Left lung (tissue), 10 donors: Measurements from ENCODE around the gene CFTR. TPM values are rescaled to one million over a fixed set of nuclear protein-coding genes. Genes with fewer than 3 reads are reported as not detected.

ENCODE experiments used
- ATAC-seq: fragments of 200-7000 bp; cut with Tn5 transposase; one replicate; pipeline ENCODE4 v1.9.1; 2020; ENCODE audit warnings: moderate library complexity
- DNase-seq, 4 donors: peaks; one replicate each; pipeline ENCODE4 v3.0.0-alpha.2; 2013 to 2020
- H3K27ac ChIP-seq, 2 donors: fragments of 200-600 bp; sonication (generic) in 1 of 2; one replicate each; pipeline versions ENCODE4 v1.5.0 to v1.8.0; 2020 to 2021
- H3K27me3 ChIP-seq, 2 donors: fragments of 200-600 bp; sonication (generic) in 1 of 2; one replicate each; pipeline versions ENCODE4 v1.5.0 to v1.8.0; 2020 to 2021
- H3K36me3 ChIP-seq, 2 donors: fragments of 200-600 bp; sonication (generic) in 1 of 2; one replicate each; pipeline versions ENCODE4 v1.5.0 to v1.8.0; 2020 to 2021
- H3K4me1 ChIP-seq, 2 donors: fragments of 200-600 bp; one replicate each; pipeline ENCODE4 v1.8.0; 2021
- H3K4me3 ChIP-seq, 2 donors: fragments of 200-600 bp; sonication (generic) in 1 of 2; one replicate each; pipeline versions ENCODE4 v1.5.0 to v1.8.0; 2020 to 2021; ENCODE audit warnings: mild to moderate bottlenecking in 1 of 2
- H3K9me3 ChIP-seq, 2 donors: fragments of 200-600 bp; sonication (generic) in 1 of 2; one replicate each; pipeline versions ENCODE4 v1.5.0 to v1.8.0; 2020 to 2021
- intact Hi-C, 2 donors: fragments of 100-400 bp; cut with DNase I; formaldehyde crosslinking; loops; one replicate each; pipeline versions ENCODE4 v1.11.2 to v1.14.2; 2022
- polyA plus RNA-seq, 6 donors: library from polyadenylated mRNA; unstranded; fragments of 120-200 nt; gene quantifications; one replicate each; pipeline ENCODE4 v1.2.1, GENCODE V29; 2013; ENCODE audit not compliant: insufficient read length in 6 of 6
- total RNA-seq, 2 donors: library from RNA; stranded (reverse); fragmentation: NEBNext Ultra II Directional; extraction: Animal tissue kit (Norgen Biotek cat#: 25700); gene quantifications; one replicate each; pipeline ENCODE4 v1.2.1, GENCODE V29; 2021
- TF ChIP-seq, protein P1 (sequence below), 2 donors: fragments of 200-600 bp; sonication (generic) in 1 of 2; IDR thresholded peaks; one replicate each; pipeline versions ENCODE4 v1.5.0 to v1.8.0; 2021; ENCODE audit warnings: antibody characterized with exemption in 2 of 2
- donor health status: DM: no; HTN: yes; CAD: no.
- donor health status: DM: no; HTN: no; CAD: no.

Gene CFTR
- total and polyA plus RNA-seq, 8 donors = 15.4 to 40.6 (median 31.2) TPM

- Histone ChIP-seq H3K4me3 (no peak overlapping the region), H3K27me3 (no peaks in the 10 kb centered on the region), H3K27ac (no peak overlapping the region), H3K36me3 (no peaks in the 10 kb centered on the region), H3K4me1 (no peaks in the 10 kb centered on the region), H3K9me3 (no peaks in the 10 kb centered on the region)
- no peak for DNase-seq
- no peak for ATAC-seq
- intact Hi-C loops = no loop called here
- TF ChIP-seq, protein P1, sequence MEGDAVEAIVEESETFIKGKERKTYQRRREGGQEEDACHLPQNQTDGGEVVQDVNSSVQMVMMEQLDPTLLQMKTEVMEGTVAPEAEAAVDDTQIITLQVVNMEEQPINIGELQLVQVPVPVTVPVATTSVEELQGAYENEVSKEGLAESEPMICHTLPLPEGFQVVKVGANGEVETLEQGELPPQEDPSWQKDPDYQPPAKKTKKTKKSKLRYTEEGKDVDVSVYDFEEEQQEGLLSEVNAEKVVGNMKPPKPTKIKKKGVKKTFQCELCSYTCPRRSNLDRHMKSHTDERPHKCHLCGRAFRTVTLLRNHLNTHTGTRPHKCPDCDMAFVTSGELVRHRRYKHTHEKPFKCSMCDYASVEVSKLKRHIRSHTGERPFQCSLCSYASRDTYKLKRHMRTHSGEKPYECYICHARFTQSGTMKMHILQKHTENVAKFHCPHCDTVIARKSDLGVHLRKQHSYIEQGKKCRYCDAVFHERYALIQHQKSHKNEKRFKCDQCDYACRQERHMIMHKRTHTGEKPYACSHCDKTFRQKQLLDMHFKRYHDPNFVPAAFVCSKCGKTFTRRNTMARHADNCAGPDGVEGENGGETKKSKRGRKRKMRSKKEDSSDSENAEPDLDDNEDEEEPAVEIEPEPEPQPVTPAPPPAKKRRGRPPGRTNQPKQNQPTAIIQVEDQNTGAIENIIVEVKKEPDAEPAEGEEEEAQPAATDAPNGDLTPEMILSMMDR (IDR thresholded peaks at IDR 0.05) = no peak
Measured at GRCh38 chr7:117630501-117630900, 150.7 kb downstream of the CFTR start.

DNA sequence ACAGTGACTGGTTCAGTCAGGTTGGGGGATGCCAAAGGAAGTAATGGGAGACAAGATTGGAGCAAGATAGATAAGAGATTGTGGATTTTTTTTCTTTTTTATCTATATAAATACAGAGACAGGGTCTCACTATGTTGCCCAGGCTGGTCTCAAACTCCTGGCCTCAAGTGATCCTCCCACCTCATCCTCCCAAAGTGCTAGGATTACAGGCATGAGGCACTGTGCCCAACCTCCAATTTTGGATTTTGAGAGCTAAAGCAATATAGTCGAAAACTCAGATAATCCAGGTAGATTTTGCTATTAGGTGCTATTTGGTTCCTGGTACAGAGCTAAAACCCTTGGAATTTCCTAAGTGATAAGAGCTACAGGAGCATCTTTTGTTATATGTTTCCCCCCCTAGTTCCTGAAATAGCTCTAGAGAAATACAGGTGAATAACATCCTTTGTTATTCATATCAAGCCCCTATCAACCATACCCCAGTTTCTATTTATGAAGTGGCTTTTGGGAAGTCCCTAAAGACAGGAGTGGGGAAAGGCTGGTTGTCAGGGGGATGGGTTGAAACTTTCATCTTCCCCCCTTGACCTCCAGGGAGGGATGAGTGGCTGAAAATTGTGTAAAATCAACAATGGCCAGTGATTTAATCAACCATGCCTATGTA, 151.2 kb downstream of the CFTR start:
- H3K4me1 ChIP-seq = no peaks in the 10 kb centered on the region
- H3K4me3 ChIP-seq = no peak overlapping the region
- DNase-seq (no peak), ATAC-seq (no peak)
- no peak overlapping the region for H3K27ac ChIP-seq
- no peaks in the 10 kb centered on the region for H3K9me3 ChIP-seq
- intact Hi-C loops = no loop called here
- no peaks in the 10 kb centered on the region for H3K27me3 ChIP-seq
- no peaks in the 10 kb centered on the region for H3K36me3 ChIP-seq
- TF ChIP-seq, protein P1 (IDR thresholded peaks at IDR 0.05) = no peak

GRCh38 chr7:117631652-117632051, 151.8 kb downstream of the CFTR start:
- no peaks in the 10 kb centered on the region for H3K36me3 ChIP-seq
- H3K4me3 ChIP-seq = no peak overlapping the region
- no peak overlapping the region for H3K27ac ChIP-seq
- no peaks in the 10 kb centered on the region for H3K27me3 ChIP-seq
- TF ChIP-seq, protein P1 (IDR thresholded peaks at IDR 0.05) = no peak
- no peaks in the 10 kb centered on the region for H3K4me1 ChIP-seq
- H3K9me3 ChIP-seq = no peaks in the 10 kb centered on the region
- no peak for ATAC-seq
- no peak for DNase-seq
- intact Hi-C loops = no loop called here

- Histone ChIP-seq H3K27ac (no peak overlapping the region), H3K36me3 (no peaks in the 10 kb centered on the region), H3K4me3 (no peak overlapping the region), H3K27me3 (no peaks in the 10 kb centered on the region), H3K4me1 (no peaks in the 10 kb centered on the region), H3K9me3 (no peaks in the 10 kb centered on the region)
- TF ChIP-seq, protein P1 (IDR thresholded peaks at IDR 0.05) = no peak
- no peak for ATAC-seq
- DNase-seq = no peak
- intact Hi-C loops = no loop called here
Measured at GRCh38 chr7:117637937-117638336, 158.1 kb downstream of the CFTR start.

GRCh38 chr7:117639966-117640365, 160.1 kb downstream of the CFTR start:
- Histone ChIP-seq H3K4me3 (no peak overlapping the region), H3K4me1 (no peaks in the 10 kb centered on the region), H3K36me3 (no peaks in the 10 kb centered on the region), H3K27me3 (no peaks in the 10 kb centered on the region), H3K9me3 (no peaks in the 10 kb centered on the region), H3K27ac (no peak overlapping the region)
- DNase-seq (no peak), ATAC-seq (no peak)
- TF ChIP-seq, protein P1 (IDR thresholded peaks at IDR 0.05) = no peak
- intact Hi-C loops = no loop called here
